Measurements from ENCODE around the gene RNF213. TPM values are rescaled to one million over a fixed set of nuclear protein-coding genes. Genes with fewer than 3 reads are reported as not detected.

RNF213 gene
- total and polyA plus RNA-seq, 10 of the 15 experiments (the other 5 are each of a cell fraction or from before 2014, with no cell fraction given): 18.6 to 145 (median 65.8) TPM

GRCh38 chr17:80228477-80228876 lies 32.2 kb upstream of the RNF213 start (continued):
- TF ChIP-seq POU2F2 (IDR thresholded peaks at IDR 0.05; ENCODE audit: borderline replicate concordance, low read depth, low read length) (no peak), ZNF384 (IDR thresholded peaks at IDR 0.05; ENCODE audit: borderline replicate concordance, low read depth, low read length) (no peak), CBX3 (IDR thresholded peaks at IDR 0.05; ENCODE audit: borderline replicate concordance, low read depth) (no peak), MEF2A (IDR thresholded peaks at IDR 0.05; ENCODE audit: insufficient read depth, low read depth, low read length) (no peak), FOXM1 (IDR thresholded peaks at IDR 0.05; ENCODE audit: low read depth, low read length) (no peak), NR2F1 (conservative IDR thresholded peaks at IDR 0.05) (no peak), CBX5 (IDR thresholded peaks at IDR 0.05; ENCODE audit: low read depth) (no peak)

GRCh38 chr17:80229011-80229410 lies 31.6 kb upstream of the RNF213 start:
- no peaks in the 10 kb centered on the region for H3K27me3 ChIP-seq (replicated peaks in 1 of 2; ENCODE audit: control insufficient read depth in 2 of 2, insufficient read depth in 2 of 2, low read length in 1 of 2)
- intact Hi-C loops (cut with micrococcal nuclease; ENCODE audit: unreplicated experiment) (no loop called here), in situ Hi-C loops (cut with MboI) (no loop called here)
- no peak overlapping the region for H3K4me3 ChIP-seq
- no peaks in the 10 kb centered on the region for H3K4me1 ChIP-seq (ENCODE audit: control insufficient read depth, insufficient read depth, low read length)
- BruUV-seq (replicated peaks): no TSS peak
- WGBS (ENCODE audit: insufficient coverage, insufficient replicate concordance, low lambda C conversion rate, missing lambda C conversion rate): 41% methylated on average over 4 of the region's 4 CpGs
- H3K79me2 ChIP-seq (ENCODE audit: control insufficient read depth, insufficient read depth, low read length): no peaks in the 10 kb centered on the region
- no peaks in the 10 kb centered on the region for H4K20me1 ChIP-seq (ENCODE audit: control insufficient read depth, insufficient read depth)
- H3K9me3 ChIP-seq (replicated peaks; ENCODE audit: control insufficient read depth, insufficient read depth, low read length): peaks cover 7% of the 10 kb centered on the region; the same call in 2 of the 3 replicates
- no peak for TF ChIP-seq CREM (IDR thresholded peaks at IDR 0.05; ENCODE audit: low read depth)
- no peak for TF ChIP-seq BCLAF1 (IDR thresholded peaks at IDR 0.05)
- TF ChIP-seq BCL3 (IDR thresholded peaks at IDR 0.05; ENCODE audit: borderline replicate concordance, insufficient read depth, low read depth, low read length, poor library complexity, severe bottlenecking): no peak
- no peaks in the 10 kb centered on the region for H3K36me3 ChIP-seq (ENCODE audit: control insufficient read depth in 2 of 2, insufficient read depth in 2 of 2, low read length in 1 of 2)
- DNase-seq (ENCODE audit: low read depth, low spot score) (no peak), FAIRE-seq (no peak), ATAC-seq (no peak)
- CTCF ChIA-PET: interaction anchor here (0.5 kb wide), 1 partner anchor 18 kb away, joined by 3 read pairs; no protein-coding TSS in a partner anchor
- no peak overlapping the region for H3K9ac ChIP-seq (ENCODE audit: control insufficient read depth, insufficient read depth, low read length)
- SMC1A ChIA-PET (ENCODE audit: uncharacterized antibody, unreplicated experiment): no interaction called here
- no peak overlapping the region for H3K4me2 ChIP-seq (ENCODE audit: control insufficient read depth, insufficient read depth)
- RAD21 ChIA-PET (ENCODE audit: unreplicated experiment): interaction anchor here (0.5 kb wide), 1 partner anchor 16 kb away, joined by 3 read pairs; no protein-coding TSS in a partner anchor
- no peak overlapping the region for H2AFZ ChIP-seq (ENCODE audit: control insufficient read depth, low read depth, low read length)
- POLR2A ChIA-PET: no interaction called here
- H3K27ac ChIP-seq (ENCODE audit: control insufficient read depth, insufficient read depth): no peak overlapping the region

Data from GM12878 (cell line).